Breast epithelium (tissue), 3 donors: ENCODE results near the gene BBLN.

Experiments
- POLR2A ChIP-seq: fragments of 450-650 bp; IDR thresholded peaks from one replicate; pipeline ENCODE4 v1.6.1; 2016; ENCODE audit warnings: antibody characterized with exemption, mild to moderate bottlenecking, moderate library complexity
- POLR2AphosphoS5 ChIP-seq, 3 donors: sonication (generic); formaldehyde crosslinking; IDR thresholded peaks; one replicate each; pipeline ENCODE4 v1.6.1; 2017; ENCODE audit warnings: antibody characterized with exemption in 3 of 3
- TF ChIP-seq, protein P1 (sequence below), 3 donors: fragments of 450-650 bp; IDR thresholded peaks; one replicate each; pipeline ENCODE4 v1.5.1; 2016 to 2017; ENCODE audit warnings: antibody characterized with exemption in 3 of 3, mild to moderate bottlenecking in 3 of 3, moderate library complexity in 3 of 3

DNA sequence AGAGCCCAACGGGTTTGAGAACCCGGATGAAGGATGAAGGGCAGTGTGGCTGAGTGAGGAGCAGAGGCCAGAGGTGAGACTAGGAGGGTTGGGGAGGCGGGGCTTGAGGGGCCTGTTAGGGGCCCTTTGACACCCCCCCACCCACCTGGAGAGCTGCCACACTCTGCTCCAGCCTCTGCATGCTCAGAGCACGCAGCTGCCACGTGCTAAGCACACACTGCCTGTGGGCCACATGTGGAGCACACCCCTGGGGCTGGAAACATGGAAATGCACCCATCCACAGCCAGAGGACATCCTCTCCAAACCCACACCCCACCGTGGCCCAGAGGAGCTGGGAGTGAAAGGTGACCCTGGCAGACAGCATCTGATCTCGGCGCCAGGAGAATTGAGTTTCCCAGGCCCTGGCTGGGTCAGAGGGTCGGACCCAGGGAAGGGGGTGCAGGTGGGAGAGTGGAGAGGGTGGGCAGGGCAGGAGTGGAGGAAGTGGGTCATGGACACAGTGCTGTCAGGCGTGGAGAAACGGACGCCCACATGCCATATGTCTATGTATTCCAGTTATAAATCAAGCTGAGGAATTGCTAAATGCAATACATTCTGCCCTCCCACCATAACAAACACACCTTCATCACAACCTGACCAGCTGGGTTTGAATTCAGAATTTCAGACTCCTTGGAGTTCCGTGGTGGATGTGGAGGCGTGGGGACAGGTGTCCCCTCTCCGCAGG lies 49.0 kb downstream of the BBLN start:
- TF ChIP-seq POLR2AphosphoS5 (IDR thresholded peaks at IDR 0.05): no peak
- TF ChIP-seq, protein P1, sequence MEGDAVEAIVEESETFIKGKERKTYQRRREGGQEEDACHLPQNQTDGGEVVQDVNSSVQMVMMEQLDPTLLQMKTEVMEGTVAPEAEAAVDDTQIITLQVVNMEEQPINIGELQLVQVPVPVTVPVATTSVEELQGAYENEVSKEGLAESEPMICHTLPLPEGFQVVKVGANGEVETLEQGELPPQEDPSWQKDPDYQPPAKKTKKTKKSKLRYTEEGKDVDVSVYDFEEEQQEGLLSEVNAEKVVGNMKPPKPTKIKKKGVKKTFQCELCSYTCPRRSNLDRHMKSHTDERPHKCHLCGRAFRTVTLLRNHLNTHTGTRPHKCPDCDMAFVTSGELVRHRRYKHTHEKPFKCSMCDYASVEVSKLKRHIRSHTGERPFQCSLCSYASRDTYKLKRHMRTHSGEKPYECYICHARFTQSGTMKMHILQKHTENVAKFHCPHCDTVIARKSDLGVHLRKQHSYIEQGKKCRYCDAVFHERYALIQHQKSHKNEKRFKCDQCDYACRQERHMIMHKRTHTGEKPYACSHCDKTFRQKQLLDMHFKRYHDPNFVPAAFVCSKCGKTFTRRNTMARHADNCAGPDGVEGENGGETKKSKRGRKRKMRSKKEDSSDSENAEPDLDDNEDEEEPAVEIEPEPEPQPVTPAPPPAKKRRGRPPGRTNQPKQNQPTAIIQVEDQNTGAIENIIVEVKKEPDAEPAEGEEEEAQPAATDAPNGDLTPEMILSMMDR (IDR thresholded peaks at IDR 0.05): no peak
- no peak for TF ChIP-seq POLR2A
